ENCODE results near the gene CACYBP.

GRCh38 chr1:174995121-174995520 lies 4.6 kb upstream of the CACYBP start:
- TF ChIP-seq CTCF (IDR thresholded peaks at IDR 0.05) (no peak), POLR2A (IDR thresholded peaks at IDR 0.05) (no peak), POLR2AphosphoS5 (IDR thresholded peaks at IDR 0.05) (no peak)
